ENCODE measurements around the gene ZNF195. TPM values are rescaled to one million over a fixed set of nuclear protein-coding genes. Genes with fewer than 3 reads are reported as not detected.

The ZNF195 gene
- total and polyA plus RNA-seq, 9 donors = 8.3 to 26.0 (median 15.6) TPM

GRCh38 chr11:3347127-3347526, 31.8 kb downstream of the ZNF195 start:
- intact Hi-C loops (cut with DNase I) = loop anchor here in 1 of 4 donors (10.0 kb wide), 1 partner anchor 68 kb away; no protein-coding TSS in a partner anchor
- no peak overlapping the region for H3K4me3 ChIP-seq
- 85 to 94% (median 88%) methylated on average over 1 of the region's 1 CpG for WGBS, 3 donors

GRCh38 chr11:3346587-3346986, 32.4 kb downstream of the ZNF195 start:
- 88 to 94% (median 94%) methylated on average over 9 of the region's 9 CpGs for WGBS, 3 donors
- no peaks in the 10 kb centered on the region for H3K4me1 ChIP-seq (ENCODE audit: insufficient read depth)
- no peak for DNase-seq
- H3K27ac ChIP-seq = no peak overlapping the region
- H3K9me3 ChIP-seq = no peaks in the 10 kb centered on the region
- intact Hi-C loops (cut with DNase I) = loop anchor here in 1 of 4 donors (10.0 kb wide), 1 partner anchor 68 kb away; no protein-coding TSS in a partner anchor
- H3K36me3 ChIP-seq = no peaks in the 10 kb centered on the region
- no peaks in the 10 kb centered on the region for H3K27me3 ChIP-seq
- H3K4me3 ChIP-seq = no peak overlapping the region
- TF ChIP-seq EP300 (IDR thresholded peaks at IDR 0.05) = no peak
- TF ChIP-seq POLR2A (IDR thresholded peaks at IDR 0.05) = no peak
- no peak for TF ChIP-seq CTCF (IDR thresholded peaks at IDR 0.05)

More at GRCh38 chr11:3347127-3347526, 31.8 kb downstream of the ZNF195 start:
- H3K27ac ChIP-seq = no peak overlapping the region
- DNase-seq = no peak
- TF ChIP-seq CTCF (IDR thresholded peaks at IDR 0.05) (no peak), POLR2A (IDR thresholded peaks at IDR 0.05) (no peak), EP300 (IDR thresholded peaks at IDR 0.05) (no peak)
- H3K4me1 ChIP-seq (ENCODE audit: insufficient read depth) = no peaks in the 10 kb centered on the region
- no peaks in the 10 kb centered on the region for H3K9me3 ChIP-seq
- no peaks in the 10 kb centered on the region for H3K36me3 ChIP-seq
- no peaks in the 10 kb centered on the region for H3K27me3 ChIP-seq

GRCh38 chr11:3345736-3346135, 33.2 kb downstream of the ZNF195 start:
- no peak for TF ChIP-seq CTCF (IDR thresholded peaks at IDR 0.05)
- no peak for TF ChIP-seq POLR2A (IDR thresholded peaks at IDR 0.05)
- TF ChIP-seq EP300 (IDR thresholded peaks at IDR 0.05) = no peak
- no peaks in the 10 kb centered on the region for H3K27me3 ChIP-seq
- H3K36me3 ChIP-seq = no peaks in the 10 kb centered on the region
- DNase-seq = no peak
- no peak overlapping the region for H3K27ac ChIP-seq
- no peaks in the 10 kb centered on the region for H3K9me3 ChIP-seq
- intact Hi-C loops (cut with DNase I) = loop anchor here in 1 of 4 donors (10.0 kb wide), 1 partner anchor 69 kb away; no protein-coding TSS in a partner anchor
- no peaks in the 10 kb centered on the region for H3K4me1 ChIP-seq (ENCODE audit: insufficient read depth)
- H3K4me3 ChIP-seq = no peak overlapping the region
- WGBS, 3 donors = 84 to 86% (median 84%) methylated on average over 10 of the region's 10 CpGs

GRCh38 chr11:3344327-3345174, 34.4 kb downstream of the ZNF195 start:
- Histone ChIP-seq H3K27ac (no peak overlapping the region), H3K36me3 (no peaks in the 10 kb centered on the region), H3K27me3 (no peaks in the 10 kb centered on the region), H3K9me3 (no peaks in the 10 kb centered on the region), H3K4me3 (no peak overlapping the region), H3K4me1 (ENCODE audit: insufficient read depth) (no peaks in the 10 kb centered on the region)
- no peak for DNase-seq
- intact Hi-C loops (cut with DNase I) = loop anchor here in 1 of 4 donors (10.0 kb wide), 1 partner anchor 70 kb away; no protein-coding TSS in a partner anchor
- TF ChIP-seq POLR2A (IDR thresholded peaks at IDR 0.05) = no peak
- TF ChIP-seq CTCF (IDR thresholded peaks at IDR 0.05) = no peak
- 59 to 79% (median 67%) methylated on average over 6 of the region's 6 CpGs for WGBS, 3 donors
